GM12891 (cell line): Measurements from ENCODE around the gene TNFSF15.

ENCODE experiments used
- DNase-seq: peaks from one replicate; pipeline ENCODE4 v3.0.0; 2011; ENCODE audit warnings: low spot score; ENCODE audit not compliant: insufficient read length
- FAIRE-seq: peaks from 2 replicates; lab custom pipeline; 2011; peaks lifted over from hg19 to GRCh38; lab: Jason Lieb, UNC
- PAX5 ChIP-seq: IDR thresholded peaks from 2 replicates; pipeline ENCODE4 v1.6.1; 2011; ENCODE audit warnings: low read length, moderate library complexity, mild to moderate bottlenecking; ENCODE audit not compliant: insufficient read depth, severe bottlenecking
- POLR2A ChIP-seq: IDR thresholded peaks from 2 replicates; pipeline ENCODE4 v1.6.1; 2011; ENCODE audit warnings: low read depth, low read length, control low read depth
- POLR2AphosphoS5 ChIP-seq: IDR thresholded peaks from 2 replicates; pipeline ENCODE4 v1.6.1; 2011; ENCODE audit warnings: low read depth, low read length, control low read depth
- POU2F2 ChIP-seq: IDR thresholded peaks from 2 replicates; pipeline ENCODE4 v1.6.1; 2011; ENCODE audit warnings: low read depth, mild to moderate bottlenecking, control low read depth, low read length, moderate library complexity
- SPI1 ChIP-seq: IDR thresholded peaks from 2 replicates; pipeline ENCODE4 v1.6.1; 2011; ENCODE audit warnings: low read depth, low read length, control low read depth
- TAF1 ChIP-seq: IDR thresholded peaks from 2 replicates; pipeline ENCODE4 v1.6.1; 2011; ENCODE audit warnings: low read depth, low read length, control low read depth

Gene TNFSF15

GRCh38 chr9:114847492-114848417, 41.9 kb upstream of the TNFSF15 start:
- FAIRE-seq, result no peak
- TF ChIP-seq SPI1, result no peak
- no peak for DNase-seq

- DNase-seq (no peak), FAIRE-seq (no peak)
- no peak for TF ChIP-seq POLR2A
Observed at GRCh38 chr9:114845373-114845772, 39.5 kb upstream of the TNFSF15 start.

GRCh38 chr9:114844766-114845165, 38.9 kb upstream of the TNFSF15 start:
- TF ChIP-seq TAF1 (no peak), POU2F2 (no peak), POLR2AphosphoS5 (no peak), SPI1 (no peak), POLR2A (no peak), PAX5 (no peak)
- FAIRE-seq (no peak), DNase-seq (no peak)

DNA sequence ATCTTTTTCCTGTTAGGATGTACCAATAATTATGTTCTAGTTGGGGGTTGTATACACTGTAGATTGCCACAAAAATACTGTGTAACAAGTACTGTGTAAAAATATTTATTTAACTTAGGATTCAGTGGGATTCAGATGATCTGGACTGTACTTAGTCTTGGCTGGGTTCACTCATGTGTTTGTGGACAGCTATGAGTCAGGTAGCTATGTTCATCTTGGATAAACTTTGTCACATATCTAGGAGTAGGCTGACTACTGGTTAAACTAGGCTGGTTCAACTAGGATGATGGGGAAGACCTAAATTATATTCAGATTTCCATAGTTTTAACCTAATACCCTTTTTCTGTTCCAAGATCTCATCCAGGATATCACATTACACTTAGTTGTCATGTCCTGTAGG, 32.1 kb upstream of the TNFSF15 start:
- DNase-seq (no peak), FAIRE-seq (no peak)
- TF ChIP-seq TAF1 (no peak), POLR2AphosphoS5 (no peak), POLR2A (no peak)

- FAIRE-seq (no peak), DNase-seq (no peak)
- TF ChIP-seq TAF1, result no peak
- no peak for TF ChIP-seq SPI1
- TF ChIP-seq POLR2A, result no peak
- no peak for TF ChIP-seq PAX5
- no peak for TF ChIP-seq POLR2AphosphoS5
- TF ChIP-seq POU2F2, result no peak
Observed at GRCh38 chr9:114836769-114837168, 30.9 kb upstream of the TNFSF15 start.

- FAIRE-seq (no peak), DNase-seq (no peak)
Observed at GRCh38 chr9:114834386-114834785, 28.5 kb upstream of the TNFSF15 start.

DNA sequence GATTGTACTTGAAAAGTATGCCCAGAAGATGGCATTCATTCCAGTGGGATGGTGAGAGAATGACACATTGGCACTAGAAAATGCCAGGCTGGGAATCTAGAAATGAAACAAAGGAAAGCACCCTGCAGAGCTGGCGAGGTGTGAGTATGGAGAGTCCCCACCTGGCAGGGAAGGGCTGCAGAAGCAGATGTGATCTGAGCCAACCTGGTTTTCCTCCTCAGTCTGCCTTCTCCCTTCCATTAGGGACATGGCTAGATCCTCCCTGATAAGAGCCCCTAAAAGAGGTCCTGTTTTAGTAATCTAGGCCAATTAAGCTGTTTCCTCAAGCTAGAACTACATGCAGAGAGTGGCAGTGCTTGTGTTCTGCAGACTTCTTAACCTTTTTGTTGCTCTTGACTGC, 24.7 kb upstream of the TNFSF15 start:
- FAIRE-seq, result no peak
- DNase-seq, result no peak
- TF ChIP-seq SPI1 (no peak), POU2F2 (no peak), TAF1 (no peak), POLR2AphosphoS5 (no peak), PAX5 (no peak), POLR2A (no peak)

More at GRCh38 chr9:114834386-114834785, 28.5 kb upstream of the TNFSF15 start:
- TF ChIP-seq TAF1, result no peak
- no peak for TF ChIP-seq PAX5
- TF ChIP-seq POU2F2, result no peak
- no peak for TF ChIP-seq SPI1
- TF ChIP-seq POLR2A, result no peak
- TF ChIP-seq POLR2AphosphoS5, result no peak

DNA sequence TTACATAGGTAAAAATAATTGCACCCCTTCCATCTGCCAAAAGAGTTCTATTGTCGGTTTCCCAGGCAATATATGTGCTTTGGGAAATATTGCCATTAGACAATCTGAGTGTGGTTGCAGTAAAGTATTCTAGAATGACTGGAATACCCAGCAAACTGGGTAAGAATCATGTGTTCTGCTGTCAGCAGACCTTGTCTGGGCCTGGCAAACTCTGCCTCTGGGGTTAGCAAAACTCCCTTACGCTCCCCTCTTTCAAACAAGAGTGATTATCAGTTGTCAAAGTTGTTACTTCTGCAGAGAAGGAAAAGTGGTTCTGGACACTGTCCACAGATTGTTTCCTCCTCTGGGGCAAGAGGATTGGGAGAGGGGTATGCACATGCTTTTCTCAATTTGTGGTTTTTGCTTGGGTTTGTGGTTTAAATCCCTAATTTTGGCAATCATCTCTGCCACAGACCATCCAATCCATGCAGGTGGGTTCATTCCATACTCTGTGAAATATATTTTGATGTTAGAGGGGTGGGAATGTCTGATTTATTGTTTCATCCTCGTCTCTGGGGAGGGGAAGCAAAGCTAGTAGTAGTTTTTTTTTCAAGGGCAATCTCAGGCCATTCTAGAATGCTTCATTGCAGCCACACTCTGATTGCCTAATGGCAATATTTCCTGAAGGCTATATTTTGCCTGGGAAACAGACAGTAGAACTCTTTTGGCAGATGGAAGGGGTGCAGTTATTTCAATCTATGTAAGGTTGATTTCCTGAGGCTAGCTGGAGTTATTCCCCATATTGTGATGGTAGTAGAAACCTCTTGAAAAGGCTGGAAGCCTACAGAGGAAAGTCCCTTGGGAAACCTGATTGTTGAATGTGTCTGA, 24.0 kb upstream of the TNFSF15 start:
- no peak for FAIRE-seq
- no peak for DNase-seq
- TF ChIP-seq SPI1 (no peak), PAX5 (no peak), POLR2AphosphoS5 (no peak), TAF1 (no peak), POU2F2 (no peak)

- no peak for TF ChIP-seq POLR2A
- DNase-seq (no peak), FAIRE-seq (no peak)
Observed at GRCh38 chr9:114828303-114828650, 22.4 kb upstream of the TNFSF15 start.

GRCh38 chr9:114827641-114828302, 21.9 kb upstream of the TNFSF15 start:
- no peak for TF ChIP-seq POLR2AphosphoS5
- FAIRE-seq, result no peak
- DNase-seq, result no peak

GRCh38 chr9:114826431-114826830, 20.6 kb upstream of the TNFSF15 start:
- TF ChIP-seq POU2F2 (no peak), SPI1 (no peak), POLR2AphosphoS5 (no peak)
- no peak for FAIRE-seq
- no peak for DNase-seq
